GM21447 (cell line): ENCODE measurements around the gene SREBF2.

ENCODE experiments used
- ATAC-seq: cut with Tn5 transposase; IDR thresholded peaks from one replicate; pipeline ENCODE4 v1.9.1; 2021; ENCODE audit not compliant: unreplicated experiment

The SREBF2 gene

GRCh38 chr22:41919357-41920224 lies 86.7 kb downstream of the SREBF2 start:
- peak; percentile 46 for ATAC-seq

GRCh38 chr22:41920271-41920976 lies 87.5 kb downstream of the SREBF2 start:
- ATAC-seq, result peak; percentile 15

- no peak for ATAC-seq
Observed at GRCh38 chr22:41922328-41922727, 89.4 kb downstream of the SREBF2 start.

GRCh38 chr22:41922940-41923594 lies 90.2 kb downstream of the SREBF2 start:
- no peak for ATAC-seq

GRCh38 chr22:41923595-41924276 lies 90.8 kb downstream of the SREBF2 start:
- ATAC-seq, result no peak

- ATAC-seq, result no peak
Observed at GRCh38 chr22:41925783-41926460, 93.0 kb downstream of the SREBF2 start.

GRCh38 chr22:41927813-41928212 lies 94.9 kb downstream of the SREBF2 start:
- no peak for ATAC-seq

- ATAC-seq, result no peak
Observed at GRCh38 chr22:41928593-41929417, 95.9 kb downstream of the SREBF2 start.

GRCh38 chr22:41929418-41929810 lies 96.5 kb downstream of the SREBF2 start:
- ATAC-seq, result no peak

- ATAC-seq, result no peak
Observed at GRCh38 chr22:41931701-41932269, 98.9 kb downstream of the SREBF2 start.

- ATAC-seq, result no peak
Observed at GRCh38 chr22:41932353-41932752, 99.4 kb downstream of the SREBF2 start.

- no peak for ATAC-seq
Observed at GRCh38 chr22:41933411-41934177, 100.7 kb downstream of the SREBF2 start.

- no peak for ATAC-seq
Observed at GRCh38 chr22:41934284-41935014, 101.5 kb downstream of the SREBF2 start.

- no peak for ATAC-seq
Observed at GRCh38 chr22:41935015-41935351, 102.1 kb downstream of the SREBF2 start.

- no peak for ATAC-seq
Observed at GRCh38 chr22:41935509-41935908, 102.6 kb downstream of the SREBF2 start.

- no peak for ATAC-seq
Observed at GRCh38 chr22:41936894-41937169, 103.9 kb downstream of the SREBF2 start.

GRCh38 chr22:41939981-41940831 lies 107.3 kb downstream of the SREBF2 start:
- peak; percentile 62 for ATAC-seq
